Mesendoderm (in vitro differentiated cells): ENCODE data around the gene FBXO11.

Experiments used
- DNase-seq: peaks from one replicate; pipeline ENCODE4 v3.0.0; 2013
- H2AK5ac ChIP-seq: 2 replicates; pipeline ENCODE4 v1.6.1; 2013; ENCODE audit warnings: low read length, inconsistent platforms
- H2BK120ac ChIP-seq: 2 replicates; pipeline ENCODE4 v1.6.1; 2013; ENCODE audit warnings: low read depth, mild to moderate bottlenecking, low read length, moderate library complexity, mixed read lengths
- H2BK15ac ChIP-seq: replicated peaks from 2 replicates; pipeline ENCODE4 v1.6.1; 2013; ENCODE audit warnings: low read depth, mild to moderate bottlenecking, moderate library complexity
- H2BK5ac ChIP-seq: 2 replicates; pipeline ENCODE4 v1.6.1; 2013; ENCODE audit warnings: low read length, inconsistent platforms
- H3K18ac ChIP-seq: 2 replicates; pipeline ENCODE4 v1.6.1; 2013; ENCODE audit warnings: mild to moderate bottlenecking, low read length, mixed read lengths
- H3K23ac ChIP-seq: one replicate; pipeline ENCODE4 v1.6.1; 2013; ENCODE audit warnings: low read length
- H3K27ac ChIP-seq: 2 replicates; pipeline ENCODE4 v1.5.1; 2013; ENCODE audit warnings: low read depth, mild to moderate bottlenecking, inconsistent platforms, low read length, moderate library complexity
- H3K27me3 ChIP-seq: 2 replicates; pipeline ENCODE4 v1.6.1; 2013; ENCODE audit warnings: low read length, control low read depth, mild to moderate bottlenecking, inconsistent platforms; ENCODE audit not compliant: insufficient read depth, poor library complexity
- H3K36me3 ChIP-seq: 2 replicates; pipeline ENCODE4 v1.6.1; 2013; ENCODE audit warnings: low read length, inconsistent platforms; ENCODE audit not compliant: control insufficient read depth, insufficient read depth
- H3K4ac ChIP-seq: one replicate; pipeline ENCODE4 v1.6.1; 2013; ENCODE audit warnings: low read depth, mild to moderate bottlenecking, low read length, moderate library complexity
- H3K4me1 ChIP-seq: 2 replicates; pipeline ENCODE4 v1.6.1; 2013; ENCODE audit warnings: low read depth, low read length, inconsistent platforms; ENCODE audit not compliant: control insufficient read depth
- H3K4me2 ChIP-seq: 2 replicates; pipeline ENCODE4 v1.6.1; 2013; ENCODE audit warnings: low read length
- H3K4me3 ChIP-seq: 2 replicates; pipeline ENCODE4 v1.5.1; 2013; ENCODE audit warnings: mild to moderate bottlenecking, low read length
- H3K56ac ChIP-seq: one replicate; pipeline ENCODE4 v1.6.1; 2013; ENCODE audit warnings: low read length
- H3K79me1 ChIP-seq: 2 replicates; pipeline ENCODE4 v1.6.1; 2013; ENCODE audit warnings: low read length, inconsistent platforms
- H3K79me2 ChIP-seq: 2 replicates; pipeline ENCODE4 v1.6.1; 2013; ENCODE audit warnings: mild to moderate bottlenecking, low read length; ENCODE audit not compliant: control insufficient read depth, insufficient read depth
- H3K9ac ChIP-seq: 2 replicates; pipeline ENCODE4 v1.6.1; 2013; ENCODE audit warnings: low read length, inconsistent platforms
- H4K5ac ChIP-seq: one replicate; pipeline ENCODE4 v1.6.1; 2013; ENCODE audit warnings: low read length
- H4K8ac ChIP-seq: one replicate; pipeline ENCODE4 v1.6.1; 2013; ENCODE audit warnings: low read depth, mild to moderate bottlenecking, control low read depth, low read length, moderate library complexity
- WGBS: extraction: QIAGEN DNeasy Blood & Tissue Kit; methylation state at CpG from one replicate; pipeline ENCODE4 v1.1.7; 2013; ENCODE audit warnings: low lambda C conversion rate, missing lambda C conversion rate; ENCODE audit not compliant: insufficient coverage; ENCODE audit errors: extremely low coverage; 5-methylcytosine and 5-hydroxymethylcytosine counted together

The FBXO11 gene

DNA sequence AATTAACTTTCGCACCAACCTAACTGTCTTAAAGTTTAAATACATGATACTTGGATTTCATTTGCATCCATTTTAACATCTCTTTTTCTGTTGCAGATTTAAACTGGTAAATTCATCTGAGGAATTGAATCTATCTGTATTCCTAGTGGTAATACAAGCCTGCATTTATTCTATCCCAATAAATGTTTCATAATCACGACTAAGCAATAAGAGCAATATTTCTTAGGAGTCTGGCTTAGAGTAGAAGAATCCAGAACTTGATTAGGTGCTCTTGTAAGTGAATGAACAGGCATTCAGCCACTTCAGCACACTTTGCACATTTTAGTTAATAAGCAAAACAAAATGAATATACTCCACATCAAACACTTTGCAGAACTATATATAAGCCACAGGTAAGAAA is 96.4 kb downstream of the FBXO11 start:
- no peak overlapping the region for H3K27ac ChIP-seq
- H2AK5ac ChIP-seq = no peak overlapping the region
- no peak overlapping the region for H2BK15ac ChIP-seq
- peaks cover 2% of the 10 kb centered on the region for H3K36me3 ChIP-seq
- no peak overlapping the region for H4K5ac ChIP-seq
- no peak overlapping the region for H3K4me2 ChIP-seq
- no peak overlapping the region for H3K23ac ChIP-seq
- no peak overlapping the region for H3K4me3 ChIP-seq
- no peak overlapping the region for H3K9ac ChIP-seq
- no peaks in the 10 kb centered on the region for H3K79me2 ChIP-seq
- no peaks in the 10 kb centered on the region for H3K27me3 ChIP-seq
- no peaks in the 10 kb centered on the region for H3K79me1 ChIP-seq
- no peak overlapping the region for H3K56ac ChIP-seq
- no peak for DNase-seq
- WGBS = no CpG with 5 or more reads among the region's 2 CpGs
- H3K4me1 ChIP-seq = no peaks in the 10 kb centered on the region
- H3K4ac ChIP-seq = no peak overlapping the region
- H3K18ac ChIP-seq = no peak overlapping the region
- H4K8ac ChIP-seq = no peak overlapping the region
- no peak overlapping the region for H2BK120ac ChIP-seq
- H2BK5ac ChIP-seq = no peak overlapping the region

DNA sequence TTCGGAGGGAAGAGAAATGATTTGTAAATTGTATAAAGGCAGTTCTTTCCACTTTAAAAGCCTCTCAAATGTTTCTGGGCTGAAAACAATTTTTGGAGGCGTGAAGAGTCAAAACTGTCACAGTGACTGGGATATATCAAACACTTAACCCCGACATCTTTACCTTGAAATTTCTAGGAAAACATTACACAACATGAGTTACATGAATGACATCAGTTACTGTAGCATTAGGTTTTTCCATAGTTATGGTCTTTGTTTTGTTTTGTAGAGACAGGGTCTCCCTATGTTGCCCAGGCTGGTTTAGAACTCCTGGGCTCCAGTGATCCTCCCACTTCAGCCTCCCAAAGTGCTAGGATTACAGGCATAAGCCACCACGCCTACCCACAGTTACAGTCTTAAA is 97.7 kb downstream of the FBXO11 start:
- Histone ChIP-seq H2AK5ac (no peak overlapping the region), H3K56ac (no peak overlapping the region), H3K27ac (no peak overlapping the region), H4K5ac (no peak overlapping the region), H3K23ac (no peak overlapping the region), H3K36me3 (peaks cover 2% of the 10 kb centered on the region), H4K8ac (no peak overlapping the region), H3K27me3 (no peaks in the 10 kb centered on the region), H3K4ac (no peak overlapping the region), H3K4me3 (no peak overlapping the region), H2BK5ac (no peak overlapping the region), H3K79me1 (no peaks in the 10 kb centered on the region), H3K79me2 (no peaks in the 10 kb centered on the region), H2BK120ac (no peak overlapping the region), H2BK15ac (no peak overlapping the region), H3K9ac (no peak overlapping the region), H3K18ac (no peak overlapping the region), H3K4me2 (no peak overlapping the region), H3K4me1 (no peaks in the 10 kb centered on the region)
- WGBS = no CpG with 5 or more reads among the region's 4 CpGs
- DNase-seq = no peak

DNA sequence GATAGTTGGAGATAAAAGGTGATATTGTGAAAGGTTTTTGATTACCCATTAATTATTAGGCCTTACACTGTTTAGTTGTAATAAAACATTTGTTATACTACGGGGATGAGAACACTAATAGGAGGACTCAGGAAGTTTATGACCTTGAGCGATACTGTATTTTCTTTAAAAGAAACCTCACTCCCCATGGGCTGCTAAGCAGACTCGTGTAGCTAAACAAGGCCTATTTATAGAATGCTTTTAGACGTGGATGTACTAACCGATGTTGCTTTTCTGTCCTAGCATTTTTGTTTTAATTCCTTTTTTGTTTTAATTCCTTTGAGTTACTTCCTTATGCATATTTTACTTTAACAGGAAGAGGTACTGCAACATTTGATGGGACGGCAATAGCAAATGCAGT is 100.4 kb downstream of the FBXO11 start:
- no peak overlapping the region for H3K4ac ChIP-seq
- H3K36me3 ChIP-seq = peaks cover 7% of the 10 kb centered on the region
- no peak overlapping the region for H3K27ac ChIP-seq

DNA sequence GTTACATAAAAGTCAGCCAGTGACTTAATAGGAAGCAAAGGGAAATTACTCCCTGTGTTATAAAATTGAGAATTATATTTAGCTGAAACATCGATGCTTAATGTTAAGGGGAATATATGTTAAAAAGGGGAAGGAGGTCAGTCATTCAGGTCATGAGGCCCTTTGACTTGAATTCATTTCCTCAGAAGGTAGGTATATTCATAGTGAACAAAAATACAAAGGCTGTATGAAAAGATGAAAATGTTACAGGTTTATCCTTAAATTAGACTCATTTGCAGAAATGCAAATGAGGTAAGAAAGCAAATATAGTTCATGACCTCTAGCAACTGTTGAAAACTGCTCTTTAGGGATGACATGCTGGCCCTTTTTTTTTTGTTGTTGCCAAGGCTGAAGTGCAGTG is 102.5 kb downstream of the FBXO11 start:
- no peak overlapping the region for H2BK15ac ChIP-seq
- no peak overlapping the region for H3K9ac ChIP-seq
- no peak for DNase-seq
- WGBS = no CpG with 5 or more reads among the region's 1 CpG
- no peak overlapping the region for H2BK5ac ChIP-seq
- peaks cover 9% of the 10 kb centered on the region for H3K79me1 ChIP-seq
- H4K5ac ChIP-seq = no peak overlapping the region
- no peak overlapping the region for H4K8ac ChIP-seq
- no peak overlapping the region for H3K27ac ChIP-seq
- no peak overlapping the region for H2AK5ac ChIP-seq
- peaks cover 16% of the 10 kb centered on the region for H3K36me3 ChIP-seq
- H3K4ac ChIP-seq = no peak overlapping the region
- H2BK120ac ChIP-seq = no peak overlapping the region
- H3K4me3 ChIP-seq = no peak overlapping the region
- no peak overlapping the region for H3K56ac ChIP-seq
- no peaks in the 10 kb centered on the region for H3K4me1 ChIP-seq
- no peak overlapping the region for H3K23ac ChIP-seq
- H3K79me2 ChIP-seq = peaks cover 14% of the 10 kb centered on the region
- H3K18ac ChIP-seq = no peak overlapping the region
- H3K4me2 ChIP-seq = no peak overlapping the region
- H3K27me3 ChIP-seq = no peaks in the 10 kb centered on the region

More for the DNA sequence above, 100.4 kb downstream of the FBXO11 start:
- no peak overlapping the region for H3K56ac ChIP-seq
- no peak overlapping the region for H4K8ac ChIP-seq
- no peak overlapping the region for H2BK5ac ChIP-seq
- H4K5ac ChIP-seq = no peak overlapping the region
- no peak for DNase-seq
- no peak overlapping the region for H2BK120ac ChIP-seq
- H3K79me1 ChIP-seq = peaks cover 1% of the 10 kb centered on the region
- H3K18ac ChIP-seq = no peak overlapping the region
- no CpG with 5 or more reads among the region's 6 CpGs for WGBS
- H3K4me1 ChIP-seq = no peaks in the 10 kb centered on the region
- no peak overlapping the region for H3K4me3 ChIP-seq
- no peaks in the 10 kb centered on the region for H3K27me3 ChIP-seq
- peaks cover 8% of the 10 kb centered on the region for H3K79me2 ChIP-seq
- no peak overlapping the region for H3K4me2 ChIP-seq
- no peak overlapping the region for H2AK5ac ChIP-seq
- no peak overlapping the region for H3K9ac ChIP-seq
- H2BK15ac ChIP-seq = no peak overlapping the region
- H3K23ac ChIP-seq = no peak overlapping the region

DNA sequence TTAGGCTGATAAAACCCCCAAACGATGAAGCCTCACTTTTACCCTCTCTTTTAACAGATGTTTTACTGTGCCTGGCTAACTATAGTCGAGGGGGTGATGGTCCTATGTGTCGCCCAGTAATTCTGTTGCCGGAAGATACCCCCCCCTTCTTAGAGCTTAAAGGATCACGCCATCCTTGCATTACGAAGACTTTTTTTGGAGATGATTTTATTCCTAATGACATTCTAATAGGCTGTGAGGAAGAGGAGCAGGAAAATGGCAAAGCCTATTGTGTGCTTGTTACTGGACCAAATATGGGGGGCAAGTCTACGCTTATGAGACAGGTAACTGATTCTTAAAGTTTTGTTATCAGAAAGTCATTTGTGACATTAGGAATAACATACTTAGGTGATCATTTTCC is 102.9 kb downstream of the FBXO11 start:
- Histone ChIP-seq H3K9ac (no peak overlapping the region), H3K23ac (no peak overlapping the region), H2AK5ac (no peak overlapping the region), H4K5ac (no peak overlapping the region), H3K4me3 (no peak overlapping the region), H3K56ac (no peak overlapping the region), H2BK120ac (no peak overlapping the region), H4K8ac (no peak overlapping the region), H2BK5ac (no peak overlapping the region), H3K4ac (no peak overlapping the region), H3K27ac (no peak overlapping the region), H3K4me1 (no peaks in the 10 kb centered on the region), H3K79me2 (peaks cover 14% of the 10 kb centered on the region), H3K18ac (no peak overlapping the region), H2BK15ac (no peak overlapping the region), H3K79me1 (peaks cover 9% of the 10 kb centered on the region), H3K4me2 (no peak overlapping the region), H3K36me3 (peaks cover 16% of the 10 kb centered on the region), H3K27me3 (no peaks in the 10 kb centered on the region)
- WGBS = no CpG with 5 or more reads among the region's 7 CpGs
- no peak for DNase-seq

DNA sequence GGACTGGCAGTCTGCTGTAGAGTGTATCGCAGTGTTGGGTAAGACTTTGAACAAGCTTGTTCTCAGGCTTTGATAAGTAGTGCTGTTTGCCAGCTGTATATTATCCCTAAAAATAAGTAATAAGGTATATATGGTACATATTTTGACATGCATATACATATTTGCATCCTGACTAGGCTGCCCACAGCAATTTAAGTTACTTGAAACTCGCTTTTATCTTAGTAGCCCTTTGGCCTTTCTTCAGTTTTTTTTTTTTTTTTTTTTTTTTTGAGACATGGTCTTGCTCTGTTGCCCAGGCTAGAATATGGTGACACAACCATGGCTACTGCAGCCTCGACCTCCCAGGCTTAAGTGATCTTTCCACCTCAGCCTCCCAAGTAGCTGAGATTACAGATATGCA is 105.2 kb downstream of the FBXO11 start:
- H4K8ac ChIP-seq = no peak overlapping the region
- no peak overlapping the region for H3K18ac ChIP-seq
- H3K79me1 ChIP-seq = peaks cover 18% of the 10 kb centered on the region
- no peak overlapping the region for H3K27ac ChIP-seq
- no peak overlapping the region for H3K4me3 ChIP-seq
- H3K56ac ChIP-seq = no peak overlapping the region
- H3K4me2 ChIP-seq = no peak overlapping the region
- no peak overlapping the region for H2AK5ac ChIP-seq
- no peak overlapping the region for H2BK15ac ChIP-seq
- H2BK120ac ChIP-seq = no peak overlapping the region
- H3K4ac ChIP-seq = no peak overlapping the region
- H3K79me2 ChIP-seq = peaks cover 23% of the 10 kb centered on the region
- peaks cover 22% of the 10 kb centered on the region for H3K36me3 ChIP-seq
- H3K27me3 ChIP-seq = no peaks in the 10 kb centered on the region
- H3K23ac ChIP-seq = no peak overlapping the region
- no peak overlapping the region for H3K9ac ChIP-seq
- DNase-seq = no peak
- WGBS = no CpG with 5 or more reads among the region's 3 CpGs
- H3K4me1 ChIP-seq = no peaks in the 10 kb centered on the region
- no peak overlapping the region for H2BK5ac ChIP-seq
- H4K5ac ChIP-seq = no peak overlapping the region
